HG02943 (cell line): Measurements from ENCODE around the gene PIEZO1.

Experiments
- ATAC-seq: cut with Tn5 transposase; IDR thresholded peaks from one replicate; pipeline ENCODE4 v1.9.1; 2021; ENCODE audit warnings: mild to moderate bottlenecking, low read depth, moderate library complexity; ENCODE audit not compliant: unreplicated experiment

The PIEZO1 gene

DNA sequence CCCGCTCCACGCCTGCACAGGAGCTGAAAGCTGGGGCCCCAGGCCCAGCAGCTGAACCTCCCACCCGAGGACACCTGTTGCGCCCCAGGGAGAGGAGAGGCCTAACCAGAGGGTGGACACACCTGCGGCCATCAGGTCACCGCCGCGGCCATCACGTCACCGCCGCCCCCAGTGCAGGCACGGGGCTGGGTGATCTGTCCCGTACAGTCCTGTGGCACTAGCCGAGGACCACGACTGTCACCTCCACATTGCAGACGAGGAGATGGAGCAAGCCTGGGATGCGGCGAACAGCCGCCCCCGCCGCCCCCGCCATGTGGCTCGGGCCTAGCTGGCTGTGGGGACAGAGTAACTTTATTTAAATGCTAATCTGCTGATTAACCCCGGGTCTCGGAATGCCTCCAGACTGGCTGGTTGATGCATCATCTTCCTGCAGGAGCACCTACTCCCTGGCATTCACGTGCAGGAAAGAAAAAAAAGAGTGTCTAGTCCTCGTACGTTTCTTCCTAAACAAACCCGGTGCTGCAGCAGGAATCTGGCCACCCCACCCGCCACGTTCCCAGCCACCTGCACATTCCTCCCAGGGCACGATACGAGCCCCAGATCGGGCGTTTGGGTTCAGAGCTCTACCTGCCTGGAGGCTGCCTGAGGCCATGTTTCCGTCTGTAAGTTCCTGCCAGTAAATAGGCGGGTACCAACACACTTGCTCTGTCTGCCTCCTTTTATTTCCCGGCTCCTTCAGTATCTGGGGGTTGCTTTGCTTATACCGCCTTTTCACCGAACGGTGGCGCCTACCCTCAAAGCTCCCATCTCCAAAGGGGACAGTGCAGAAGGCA, 29.9 kb downstream of the PIEZO1 start:
- ATAC-seq: no peak

DNA sequence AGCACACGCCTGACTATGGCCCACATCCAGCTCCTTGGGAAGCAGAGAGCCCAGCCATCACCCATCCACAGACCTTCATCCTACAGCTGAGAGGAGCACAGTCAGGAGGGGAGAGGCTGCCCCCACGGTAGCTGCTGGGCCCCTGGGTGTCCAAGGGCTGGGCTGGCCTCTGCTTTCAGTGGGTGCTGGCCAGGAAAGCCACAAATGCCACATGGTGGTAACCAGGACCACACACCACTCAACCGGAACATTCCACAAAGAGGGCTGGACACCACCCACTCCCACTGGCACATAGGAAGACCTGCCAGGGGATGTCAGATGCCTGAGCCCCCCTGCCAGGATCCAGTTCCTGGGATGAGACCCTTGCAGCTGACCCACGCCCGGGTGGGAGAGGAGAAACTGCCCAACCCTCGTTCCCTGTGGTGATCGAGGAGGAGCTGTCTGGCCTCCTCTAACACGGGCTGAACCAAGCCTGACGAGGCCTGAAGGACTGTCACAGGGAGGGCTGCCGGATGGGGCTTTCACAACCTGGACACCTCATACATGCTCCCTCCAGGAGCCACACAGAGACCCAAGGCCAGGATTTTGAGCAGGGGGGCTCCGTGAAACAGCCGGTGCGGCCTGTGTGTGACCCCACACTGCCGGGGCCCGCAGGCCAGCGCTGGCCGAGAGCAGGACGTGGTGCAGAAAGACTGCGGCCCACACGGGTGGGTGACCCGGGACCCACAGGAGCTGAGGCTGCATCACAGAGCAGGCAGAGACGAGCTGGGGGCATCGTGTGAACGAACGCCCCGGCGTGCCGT, 30.7 kb downstream of the PIEZO1 start:
- no peak for ATAC-seq

DNA sequence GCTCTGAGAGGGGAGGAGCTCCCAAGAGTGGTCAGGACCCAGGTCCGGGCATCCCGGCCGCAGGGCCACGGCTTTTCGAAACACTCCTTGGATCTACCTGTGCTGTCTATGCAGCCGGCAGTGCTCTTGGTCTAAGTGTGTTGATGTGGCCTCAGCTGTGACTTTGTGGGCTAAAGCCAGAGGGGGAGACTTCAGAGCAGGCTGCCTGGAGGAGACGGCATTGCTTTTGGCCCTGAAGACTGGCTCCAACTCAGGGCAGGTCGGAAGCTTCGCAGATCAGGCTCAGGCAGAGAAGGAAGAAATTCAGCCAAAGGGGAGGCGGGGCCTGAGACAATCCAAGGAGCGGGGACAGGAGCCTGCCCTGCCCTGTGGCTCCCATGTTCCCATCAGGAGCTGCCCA, 31.4 kb downstream of the PIEZO1 start:
- ATAC-seq: no peak

DNA sequence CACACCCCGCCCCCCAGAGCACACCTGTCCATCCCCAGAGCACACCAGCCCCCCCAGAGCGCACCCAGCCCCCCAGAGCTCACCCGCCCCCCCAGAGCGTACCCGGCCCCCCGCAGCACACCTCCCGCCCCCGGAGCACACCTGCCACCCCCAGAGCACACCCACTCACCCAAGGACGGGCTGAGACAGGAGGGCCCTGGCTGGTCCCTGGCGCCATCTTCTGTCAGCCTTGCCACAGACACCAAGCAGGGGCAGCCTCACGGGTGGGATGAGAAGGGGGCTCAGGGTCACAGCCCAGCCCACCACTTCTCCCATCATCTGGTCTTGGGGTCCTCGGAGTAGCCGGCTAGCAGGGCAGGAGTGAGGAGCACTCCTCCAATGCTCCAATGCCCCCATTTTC, 31.8 kb downstream of the PIEZO1 start:
- no peak for ATAC-seq

DNA sequence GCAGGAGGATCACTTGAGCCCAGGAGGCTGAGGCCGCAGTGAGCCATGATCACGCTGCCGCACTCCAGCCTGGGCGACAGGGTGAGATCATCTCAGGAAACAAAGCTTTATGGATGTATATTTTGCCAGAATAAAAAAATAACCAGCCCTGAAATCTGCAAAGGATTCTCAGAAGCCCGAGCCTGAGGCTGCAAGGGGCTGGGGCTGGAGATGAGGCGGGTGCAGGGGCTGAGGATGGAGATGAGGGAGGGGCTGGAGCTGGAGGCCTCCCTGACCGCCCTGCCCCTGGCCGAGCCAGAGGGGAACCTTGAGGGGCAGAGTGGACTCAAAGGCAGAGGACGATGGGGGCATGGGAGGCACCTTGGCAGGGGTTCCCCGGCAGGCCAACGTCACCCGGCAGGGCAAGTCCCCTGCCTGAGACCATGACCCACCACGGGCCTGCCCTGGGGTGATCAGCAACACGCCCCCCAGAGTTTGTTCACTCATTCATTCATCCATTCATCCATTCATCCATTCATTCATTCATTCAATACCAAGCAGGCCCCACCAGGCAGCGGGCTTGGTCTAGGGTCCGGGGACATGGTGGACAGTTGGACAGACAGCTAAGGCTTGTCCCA, 32.5 kb downstream of the PIEZO1 start:
- ATAC-seq: no peak

DNA sequence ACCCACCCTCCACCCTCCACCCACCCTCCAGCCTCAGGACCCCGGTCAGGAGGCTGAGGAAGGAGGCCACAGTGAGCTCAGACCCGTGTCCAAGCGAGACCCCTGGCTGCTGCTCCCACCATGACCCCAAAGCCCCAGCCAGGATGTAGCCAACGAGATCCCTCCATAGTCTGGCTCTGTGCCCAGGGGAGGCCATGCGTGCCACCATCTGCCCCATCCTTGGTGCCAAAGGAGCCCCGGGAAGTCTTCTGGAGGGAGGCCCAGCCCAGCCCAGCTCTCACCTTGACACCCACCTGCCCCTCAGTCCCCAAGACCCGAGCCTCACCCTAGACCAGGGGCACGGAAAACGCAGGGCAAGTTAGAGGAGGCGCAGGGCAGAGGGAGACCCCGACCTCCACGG, 34.2 kb downstream of the PIEZO1 start:
- ATAC-seq: no peak

DNA sequence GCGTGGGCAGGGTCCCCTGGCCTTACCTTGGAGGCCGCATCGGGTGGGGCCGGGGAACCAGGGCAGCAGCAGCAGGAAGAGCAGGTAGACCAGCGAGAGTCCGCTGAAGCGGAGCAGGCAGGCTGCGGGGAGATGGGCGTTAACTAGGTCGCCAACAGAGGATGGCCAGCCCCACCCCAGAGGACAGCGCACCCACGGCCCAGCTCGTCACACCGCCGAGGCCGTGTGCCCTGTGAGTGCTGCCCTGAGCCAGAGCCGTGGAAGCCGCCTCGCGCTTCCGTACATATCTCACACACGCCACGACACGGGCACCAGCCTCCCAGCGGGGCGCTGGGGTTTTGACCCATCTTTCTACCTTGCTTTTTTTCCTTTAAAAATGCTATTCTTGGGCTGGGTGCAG, 35.7 kb downstream of the PIEZO1 start:
- no peak for ATAC-seq

DNA sequence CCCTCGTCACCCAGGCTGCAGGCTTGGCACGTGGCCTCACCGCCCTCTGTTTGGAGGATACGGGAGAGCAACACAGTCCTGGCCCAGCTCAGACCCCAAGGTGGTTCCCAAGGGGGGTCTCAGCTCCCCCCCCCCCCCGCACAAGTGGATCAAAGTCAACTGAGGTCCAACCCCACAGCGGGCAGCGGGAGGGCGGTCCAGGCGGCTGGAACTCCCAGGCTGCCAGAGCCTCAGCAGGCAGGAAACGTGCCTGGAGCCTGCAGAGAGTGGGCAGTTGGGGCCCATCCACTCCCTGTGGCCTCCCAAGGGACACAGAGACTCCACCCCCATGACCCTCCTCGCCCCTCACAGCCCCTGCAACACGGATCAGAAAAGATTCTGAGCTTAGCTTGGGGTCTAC, 36.7 kb downstream of the PIEZO1 start:
- no peak for ATAC-seq

DNA sequence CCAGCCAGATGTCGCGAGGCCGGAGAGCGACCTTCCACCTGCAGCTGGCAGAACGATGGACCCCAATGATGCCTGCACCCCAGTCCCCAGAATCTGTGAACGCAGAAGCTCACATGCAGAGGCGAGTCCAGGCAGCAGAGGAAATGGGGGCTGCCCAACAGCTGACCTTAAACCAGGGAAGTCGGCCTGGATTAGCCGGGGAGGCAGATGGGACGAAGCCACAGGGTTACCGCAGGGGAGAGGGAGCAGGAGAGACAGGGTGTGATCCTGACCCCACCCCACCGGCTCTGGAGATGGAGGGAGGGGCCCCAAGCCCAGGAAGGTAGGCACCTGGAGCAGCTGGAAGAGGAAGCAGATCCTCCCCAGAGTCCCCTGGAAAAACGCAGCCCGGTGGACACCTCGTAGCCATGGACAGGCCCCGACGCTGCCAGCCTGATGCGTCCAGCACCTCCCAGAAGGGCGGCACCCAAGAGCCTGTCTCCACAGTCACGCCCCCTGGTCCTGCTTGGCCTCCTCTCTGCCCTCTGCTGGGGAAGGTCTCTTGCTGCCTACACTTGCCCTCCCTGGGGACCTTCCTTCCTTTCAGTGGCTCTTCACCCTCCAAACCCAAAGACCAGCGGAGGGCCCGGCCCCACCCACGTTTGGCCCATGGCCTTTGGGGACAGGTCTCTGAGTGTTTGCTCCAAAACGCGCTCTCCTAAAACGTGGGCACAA, 37.3 kb downstream of the PIEZO1 start:
- no peak for ATAC-seq

DNA sequence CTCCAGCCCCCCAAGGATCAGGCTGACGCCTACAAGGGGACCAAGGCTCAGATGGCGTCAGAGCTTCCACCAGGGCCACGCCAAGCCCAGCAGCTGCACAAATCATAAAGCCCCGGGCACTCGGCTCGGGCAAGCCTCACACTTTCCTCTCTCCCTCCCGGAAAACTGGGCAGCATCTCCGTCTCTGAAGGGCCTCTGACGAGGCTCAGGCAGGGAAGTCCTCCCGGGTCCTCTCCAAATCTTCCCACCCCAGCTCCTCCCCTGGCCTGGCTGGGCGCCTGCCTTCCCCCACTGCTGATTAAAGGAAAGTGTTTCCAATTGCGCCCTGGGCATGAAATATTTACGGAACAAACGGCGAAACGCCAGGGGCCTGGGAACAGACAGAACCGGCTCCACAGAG, 38.5 kb downstream of the PIEZO1 start:
- ATAC-seq: no peak

DNA sequence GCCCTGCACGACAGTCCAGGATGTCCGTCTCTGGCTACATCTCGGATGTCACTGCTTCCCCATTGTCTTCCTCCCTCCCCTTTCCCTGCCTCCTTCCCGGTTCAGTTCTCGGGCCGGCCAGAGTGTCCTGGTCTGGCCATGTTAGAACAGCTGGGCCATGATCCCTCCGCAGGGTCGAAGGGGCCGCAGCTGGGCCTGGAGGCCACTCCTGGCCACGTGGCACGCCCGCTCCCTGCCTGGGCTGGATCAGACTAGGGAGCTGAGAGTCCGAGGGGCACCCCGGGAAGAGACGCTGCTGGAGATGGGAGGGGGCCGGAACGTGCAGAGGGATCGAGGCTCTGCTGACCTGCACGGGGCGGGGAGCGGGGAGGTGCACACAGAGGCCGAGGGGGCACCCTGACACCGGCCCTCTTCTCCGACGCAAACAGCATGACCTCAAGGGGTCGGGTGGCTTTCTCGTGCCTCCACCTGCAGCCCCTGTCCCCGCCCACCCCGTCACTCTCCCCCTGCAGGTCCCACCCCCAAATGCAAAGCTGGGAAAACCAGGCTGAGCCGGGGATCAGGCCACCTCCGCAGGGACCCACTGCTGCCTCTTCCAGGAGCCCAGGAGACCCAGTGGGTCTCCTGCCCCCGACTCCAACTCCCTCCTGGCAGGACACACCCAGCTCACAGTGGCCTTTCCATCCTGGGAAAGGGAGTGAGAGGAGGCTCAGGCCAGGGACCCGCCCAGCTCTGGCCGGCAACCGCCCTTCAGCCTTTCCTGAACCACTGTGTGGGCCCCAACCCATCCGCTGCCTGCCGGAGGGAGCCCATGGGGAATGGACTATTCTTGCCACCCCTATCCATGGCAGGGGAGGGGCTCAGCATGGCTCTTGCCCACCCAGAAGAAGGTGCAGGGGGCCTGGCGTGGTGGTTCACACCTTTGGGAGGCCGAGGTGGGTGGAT, 40.2 kb downstream of the PIEZO1 start:
- ATAC-seq: no peak

DNA sequence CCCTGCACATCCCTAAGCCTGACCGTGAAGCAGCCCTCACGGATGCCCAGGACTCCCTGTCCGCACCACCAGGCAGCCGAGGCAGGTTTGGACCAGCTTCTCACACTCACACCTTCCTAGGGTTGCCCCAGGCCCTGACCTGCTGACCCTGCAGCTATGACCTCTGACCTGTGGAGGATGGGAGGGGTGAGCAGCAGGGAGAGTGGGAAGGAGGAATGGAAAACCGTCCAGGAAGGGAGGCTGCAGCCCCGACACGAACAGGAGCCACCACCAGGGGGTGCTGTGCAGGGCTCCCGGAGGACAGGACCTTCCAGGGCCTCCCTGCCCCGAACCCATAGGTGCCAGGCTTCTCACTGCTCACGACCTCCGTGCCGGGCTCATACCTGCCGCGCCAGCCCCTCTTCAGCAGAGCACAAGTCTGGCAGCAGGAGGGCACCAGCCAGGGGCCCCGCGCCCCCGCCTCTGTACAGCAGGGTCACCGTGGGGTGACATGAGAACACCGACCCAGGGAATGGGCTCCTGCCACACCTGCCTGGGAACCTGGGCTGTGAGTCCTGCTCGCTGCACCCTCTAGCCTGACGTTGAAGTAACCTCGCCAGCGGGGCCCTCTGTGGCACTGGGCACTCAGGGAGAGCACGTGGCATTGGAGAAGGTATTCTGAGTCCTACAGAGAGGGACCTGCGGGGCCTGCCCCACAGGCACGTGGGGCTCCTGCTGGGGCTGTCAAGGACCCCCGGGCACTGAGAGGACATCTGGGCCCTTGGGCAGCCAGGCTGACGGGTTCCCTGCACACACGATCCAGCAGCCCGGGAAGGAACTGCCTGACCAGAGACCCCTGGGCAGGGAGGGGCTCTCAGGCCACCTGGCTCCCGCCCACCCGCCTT, 41.1 kb downstream of the PIEZO1 start:
- no peak for ATAC-seq

DNA sequence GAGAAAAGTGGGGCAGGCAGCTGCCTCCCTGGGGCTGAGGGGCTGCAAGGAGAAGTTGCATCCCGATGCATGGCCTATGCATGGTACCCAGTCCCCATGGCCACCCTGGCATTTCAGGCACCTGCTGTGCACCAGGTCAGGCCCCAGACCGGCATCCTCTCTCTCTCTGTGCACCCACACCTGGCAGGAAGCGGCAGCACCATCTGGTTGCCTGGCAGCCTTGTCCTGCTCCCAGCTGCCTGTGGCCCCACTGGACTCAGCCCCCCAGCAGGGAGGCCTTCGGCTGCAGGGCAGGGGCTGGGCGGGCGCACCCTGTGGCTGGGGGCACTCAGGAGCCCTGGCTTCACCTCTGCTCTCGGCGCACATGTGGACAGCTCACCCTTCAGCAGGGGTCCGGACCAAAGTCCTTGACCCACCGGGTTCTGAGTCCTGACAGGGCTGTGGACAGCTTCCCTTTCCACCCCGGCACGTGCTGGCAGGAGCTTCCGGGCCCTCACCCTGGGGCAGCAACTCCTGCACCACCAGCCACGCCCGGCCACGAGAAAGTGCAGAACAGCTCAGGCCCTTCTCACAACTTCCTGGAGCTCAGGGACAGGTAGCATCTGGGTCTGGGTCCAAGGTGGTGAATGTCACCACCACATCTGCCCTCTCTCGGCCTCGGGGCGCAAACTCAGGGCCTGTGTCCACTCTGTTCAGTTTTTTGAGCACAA, 42.0 kb downstream of the PIEZO1 start:
- no peak for ATAC-seq

DNA sequence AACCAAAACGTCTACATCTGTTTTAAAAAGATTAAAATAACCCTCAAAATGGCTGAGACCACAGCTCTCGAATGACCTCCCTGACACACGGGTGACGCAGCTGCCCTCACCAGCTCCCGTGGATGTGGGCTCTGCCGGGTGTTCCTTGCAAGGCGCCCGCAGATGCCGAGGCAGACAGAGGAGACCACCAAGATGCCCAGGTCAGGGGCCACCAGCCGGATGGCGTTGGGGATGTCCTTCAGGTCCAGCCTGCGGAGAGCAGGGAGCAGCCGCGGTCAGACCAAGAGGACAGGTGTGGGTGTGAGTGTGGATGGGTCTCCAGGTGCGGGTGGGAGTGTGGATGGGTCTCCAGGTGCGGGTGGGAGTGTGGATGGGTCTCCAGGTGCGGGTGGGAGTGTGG, 43.7 kb downstream of the PIEZO1 start:
- ATAC-seq: no peak

DNA sequence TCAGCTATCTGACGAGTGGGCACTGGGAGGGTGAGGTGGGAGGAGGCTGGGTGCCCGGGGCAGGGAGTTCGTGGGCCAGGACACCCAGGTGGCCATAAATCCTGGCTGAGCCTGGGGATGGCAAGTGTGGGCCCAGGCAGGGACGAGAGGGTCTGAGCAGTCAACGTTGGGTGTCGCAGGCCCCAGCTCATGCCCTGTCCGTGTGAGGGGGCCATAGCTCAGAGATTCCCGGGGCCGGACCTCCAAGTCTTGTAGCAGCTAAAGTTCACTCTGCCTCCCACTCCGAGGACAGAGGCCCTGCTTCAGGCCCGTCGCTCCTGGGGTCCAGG, 44.3 kb downstream of the PIEZO1 start:
- ATAC-seq: no peak

DNA sequence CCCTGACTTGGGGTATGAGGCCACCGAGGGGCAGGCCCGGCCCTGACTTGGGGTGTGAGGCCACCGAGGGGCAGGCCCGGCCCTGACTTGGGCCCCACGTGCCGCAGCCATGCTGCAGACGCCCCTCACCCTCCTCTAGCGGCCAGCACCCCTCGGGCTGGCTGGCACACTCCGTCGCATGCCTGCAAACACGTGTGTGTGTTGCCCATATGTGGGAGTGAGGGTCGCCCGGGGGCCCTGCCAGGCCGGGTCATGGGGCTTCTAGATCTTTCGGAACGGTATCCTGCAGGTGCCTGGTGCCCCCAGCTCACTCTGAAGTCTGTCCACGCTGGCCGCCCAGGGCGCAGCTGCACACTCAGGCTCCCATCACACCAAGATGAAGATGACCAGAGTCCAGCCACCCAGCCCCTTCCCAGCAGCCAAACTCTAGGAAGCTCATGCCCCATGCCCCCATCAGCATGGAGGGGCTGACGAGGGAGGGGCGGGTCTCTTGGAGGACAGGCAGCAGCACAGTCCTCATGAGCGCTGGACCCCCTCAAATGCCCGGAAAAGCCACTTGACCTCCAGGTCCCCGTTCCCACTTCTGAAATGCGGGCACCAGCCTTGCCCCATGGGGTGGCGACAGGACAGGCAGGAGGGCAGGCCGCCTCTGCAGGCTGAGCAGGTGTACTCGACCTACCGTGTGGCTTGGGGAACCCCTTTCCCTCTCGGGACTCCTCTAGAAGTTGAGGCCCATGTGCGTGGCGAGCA, 44.9 kb downstream of the PIEZO1 start:
- no peak for ATAC-seq

DNA sequence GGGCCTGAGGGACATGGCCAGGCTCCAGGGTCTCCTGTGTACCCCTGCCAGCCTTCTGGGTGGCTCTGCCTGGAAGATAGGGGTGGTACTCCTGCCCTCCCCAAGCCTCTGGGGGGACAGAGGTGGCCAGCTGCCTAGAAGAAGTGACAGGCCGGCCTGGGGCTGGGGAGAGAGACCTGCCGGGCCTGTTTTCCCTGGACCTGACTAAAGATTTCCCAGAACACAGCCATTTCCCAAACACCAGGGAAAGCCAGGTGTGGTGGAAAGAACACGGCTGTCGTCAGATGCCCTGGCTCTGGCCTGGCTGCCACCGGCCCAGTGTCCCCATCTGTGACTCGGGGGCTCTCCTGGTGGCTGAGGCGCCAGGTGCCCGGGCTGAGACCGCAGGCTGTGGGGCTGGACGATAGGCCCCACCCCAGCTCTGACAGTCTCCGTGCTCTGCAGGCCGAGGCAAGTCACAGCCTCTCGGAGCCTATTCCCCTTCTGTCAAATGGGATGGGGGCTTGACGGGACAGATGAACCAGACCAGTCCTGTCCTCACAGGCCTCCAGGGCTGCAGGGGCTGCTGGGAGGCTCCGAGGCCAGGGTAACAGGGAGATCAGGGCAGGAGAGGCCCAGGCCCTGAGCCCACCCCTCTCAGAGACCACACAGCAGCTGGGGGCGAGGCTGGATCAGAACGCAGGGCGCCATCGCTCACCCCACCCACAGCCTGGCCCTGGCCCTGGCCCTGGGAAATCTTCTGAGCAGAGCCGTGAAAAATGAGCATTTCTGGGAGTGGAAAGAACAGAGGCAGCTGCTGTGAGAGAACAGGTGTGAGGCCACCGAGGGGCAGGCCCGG, 45.7 kb downstream of the PIEZO1 start:
- ATAC-seq: no peak
